HG02870 (cell line): ENCODE measurements around the gene CEP85L.

Experiments used
- ATAC-seq: cut with Tn5 transposase; IDR thresholded peaks from one replicate; pipeline ENCODE4 v1.9.1; 2021; ENCODE audit warnings: mild to moderate bottlenecking, moderate library complexity; ENCODE audit not compliant: unreplicated experiment

Gene CEP85L

GRCh38 chr6:118625833-118626232 lies 25.6 kb downstream of the CEP85L start:
- ATAC-seq = no peak

- no peak for ATAC-seq
Measured at GRCh38 chr6:118621799-118622470, 29.5 kb downstream of the CEP85L start.

GRCh38 chr6:118620202-118620601 lies 31.2 kb downstream of the CEP85L start:
- no peak for ATAC-seq

GRCh38 chr6:118618676-118619377 lies 32.6 kb downstream of the CEP85L start:
- ATAC-seq = peak; percentile 82

- ATAC-seq = no peak
Measured at GRCh38 chr6:118617417-118617816, 34.0 kb downstream of the CEP85L start.

- no peak for ATAC-seq
Measured at GRCh38 chr6:118611334-118611733, 40.1 kb downstream of the CEP85L start.

GRCh38 chr6:118606858-118607257 lies 44.5 kb downstream of the CEP85L start:
- ATAC-seq = no peak

- peak; percentile 83 for ATAC-seq
Measured at GRCh38 chr6:118606268-118606667, 45.1 kb downstream of the CEP85L start.

- no peak for ATAC-seq
Measured at GRCh38 chr6:118603372-118603771, 48.0 kb downstream of the CEP85L start.

GRCh38 chr6:118602300-118602699 lies 49.1 kb downstream of the CEP85L start:
- ATAC-seq = no peak

GRCh38 chr6:118598324-118598723 lies 53.1 kb downstream of the CEP85L start:
- ATAC-seq = no peak

- no peak for ATAC-seq
Measured at GRCh38 chr6:118597636-118598035, 53.8 kb downstream of the CEP85L start.

GRCh38 chr6:118596774-118597320 lies 54.5 kb downstream of the CEP85L start:
- no peak for ATAC-seq

- no peak for ATAC-seq
Measured at GRCh38 chr6:118594877-118595276, 56.5 kb downstream of the CEP85L start.

- no peak for ATAC-seq
Measured at GRCh38 chr6:118591897-118592296, 59.5 kb downstream of the CEP85L start.

GRCh38 chr6:118589649-118590365 lies 61.6 kb downstream of the CEP85L start:
- ATAC-seq = no peak

- no peak for ATAC-seq
Measured at GRCh38 chr6:118589186-118589585, 62.2 kb downstream of the CEP85L start.

- ATAC-seq = no peak
Measured at GRCh38 chr6:118588626-118589025, 62.8 kb downstream of the CEP85L start.

GRCh38 chr6:118586746-118587485 lies 64.5 kb downstream of the CEP85L start:
- no peak for ATAC-seq

- no peak for ATAC-seq
Measured at GRCh38 chr6:118584911-118585310, 66.5 kb downstream of the CEP85L start.

- ATAC-seq = no peak
Measured at GRCh38 chr6:118581489-118581959, 69.9 kb downstream of the CEP85L start.
